ENCODE measurements around the gene GHITM. TPM values are rescaled to one million over a fixed set of nuclear protein-coding genes. Genes with fewer than 3 reads are reported as not detected.
"Not testable (repeated sequence)": the region's sequence is repeated elsewhere in the genome, so short reads cannot be mapped to it uniquely, and the experiment has no call there.

The GHITM gene
- total RNA-seq, 6 donors from 2014 or later, result 40.9 to 130 (median 113) TPM

DNA sequence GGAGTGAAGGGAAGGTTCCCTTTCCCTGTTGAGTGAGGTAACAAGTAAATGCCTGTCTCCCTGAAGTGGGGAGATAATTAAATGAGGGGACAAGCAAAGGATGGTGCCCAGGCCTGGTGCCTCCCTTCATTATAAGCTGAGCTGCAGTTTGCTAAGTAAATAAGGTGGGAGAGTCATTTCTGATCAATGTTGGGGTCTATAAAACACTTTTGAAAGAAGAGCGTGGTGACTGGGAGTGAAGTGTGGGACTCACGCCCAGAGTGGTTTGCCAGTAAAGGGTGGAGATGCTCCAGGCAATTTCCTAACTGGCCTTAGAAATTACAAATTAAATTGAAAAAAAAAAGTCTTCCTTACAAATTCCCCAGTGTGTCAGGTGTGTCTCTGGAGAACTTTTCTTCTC is 24.7 kb downstream of the GHITM start:
- H3K27ac ChIP-seq, result no peak overlapping the region
- H3K4me3 ChIP-seq, result no peak overlapping the region
- no peaks in the 10 kb centered on the region for H3K36me3 ChIP-seq
- H3K27me3 ChIP-seq, result no peaks in the 10 kb centered on the region
- TF ChIP-seq EP300 (IDR thresholded peaks at IDR 0.05) (no peak), POLR2AphosphoS5 (IDR thresholded peaks at IDR 0.05) (no peak), POLR2A (IDR thresholded peaks at IDR 0.05) (no peak)
- TF ChIP-seq, protein P1, sequence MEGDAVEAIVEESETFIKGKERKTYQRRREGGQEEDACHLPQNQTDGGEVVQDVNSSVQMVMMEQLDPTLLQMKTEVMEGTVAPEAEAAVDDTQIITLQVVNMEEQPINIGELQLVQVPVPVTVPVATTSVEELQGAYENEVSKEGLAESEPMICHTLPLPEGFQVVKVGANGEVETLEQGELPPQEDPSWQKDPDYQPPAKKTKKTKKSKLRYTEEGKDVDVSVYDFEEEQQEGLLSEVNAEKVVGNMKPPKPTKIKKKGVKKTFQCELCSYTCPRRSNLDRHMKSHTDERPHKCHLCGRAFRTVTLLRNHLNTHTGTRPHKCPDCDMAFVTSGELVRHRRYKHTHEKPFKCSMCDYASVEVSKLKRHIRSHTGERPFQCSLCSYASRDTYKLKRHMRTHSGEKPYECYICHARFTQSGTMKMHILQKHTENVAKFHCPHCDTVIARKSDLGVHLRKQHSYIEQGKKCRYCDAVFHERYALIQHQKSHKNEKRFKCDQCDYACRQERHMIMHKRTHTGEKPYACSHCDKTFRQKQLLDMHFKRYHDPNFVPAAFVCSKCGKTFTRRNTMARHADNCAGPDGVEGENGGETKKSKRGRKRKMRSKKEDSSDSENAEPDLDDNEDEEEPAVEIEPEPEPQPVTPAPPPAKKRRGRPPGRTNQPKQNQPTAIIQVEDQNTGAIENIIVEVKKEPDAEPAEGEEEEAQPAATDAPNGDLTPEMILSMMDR (IDR thresholded peaks at IDR 0.05), result no peak
- 51 to 62% methylated on average over 2 of the region's 2 CpGs for WGBS, 2 donors
- peaks cover 0 to under 1% (median 0%) of the 10 kb centered on the region in 4 donors for H3K4me1 ChIP-seq
- peaks cover 0 to 8% (median 0%) of the 10 kb centered on the region in 4 donors for H3K9me3 ChIP-seq
- ATAC-seq (ENCODE audit: low FRiP score in 2 of 2) (no peak), DNase-seq (no peak)

DNA sequence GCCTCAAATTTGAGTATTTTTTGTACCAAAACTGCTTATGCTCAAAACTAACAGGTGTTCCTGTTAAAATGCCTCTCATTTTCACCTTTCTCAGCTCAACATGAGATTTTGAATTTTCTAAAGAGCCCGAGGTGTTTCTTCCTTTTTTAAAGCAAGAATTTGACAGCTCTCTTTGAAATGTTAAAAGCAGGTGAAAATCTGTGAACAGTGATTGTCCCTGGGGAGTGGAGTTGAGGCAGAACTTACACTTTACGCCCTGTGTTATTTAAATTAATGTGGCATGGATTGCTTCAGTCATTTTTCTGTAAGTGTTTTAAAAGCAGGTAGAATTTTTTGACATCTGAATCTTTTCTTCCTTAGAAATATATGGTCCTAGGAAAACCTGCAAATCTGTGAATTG is 25.1 kb downstream of the GHITM start:
- no peaks in the 10 kb centered on the region for H3K36me3 ChIP-seq
- no peak for ATAC-seq (ENCODE audit: low FRiP score in 2 of 2)
- no peak overlapping the region for H3K27ac ChIP-seq
- H3K27me3 ChIP-seq, result no peaks in the 10 kb centered on the region
- H3K9me3 ChIP-seq, result peaks cover 0 to 8% (median 0%) of the 10 kb centered on the region in 4 donors
- no peaks in the 10 kb centered on the region for H3K4me1 ChIP-seq
- TF ChIP-seq POLR2A (IDR thresholded peaks at IDR 0.05) (no peak), POLR2AphosphoS5 (IDR thresholded peaks at IDR 0.05) (no peak), EP300 (IDR thresholded peaks at IDR 0.05) (no peak)
- TF ChIP-seq, protein P1 (IDR thresholded peaks at IDR 0.05), result no peak
- DNase-seq, result no peak
- 33 to 49% methylated on average over 2 of the region's 2 CpGs for WGBS, 2 donors
- no peak overlapping the region for H3K4me3 ChIP-seq

DNA sequence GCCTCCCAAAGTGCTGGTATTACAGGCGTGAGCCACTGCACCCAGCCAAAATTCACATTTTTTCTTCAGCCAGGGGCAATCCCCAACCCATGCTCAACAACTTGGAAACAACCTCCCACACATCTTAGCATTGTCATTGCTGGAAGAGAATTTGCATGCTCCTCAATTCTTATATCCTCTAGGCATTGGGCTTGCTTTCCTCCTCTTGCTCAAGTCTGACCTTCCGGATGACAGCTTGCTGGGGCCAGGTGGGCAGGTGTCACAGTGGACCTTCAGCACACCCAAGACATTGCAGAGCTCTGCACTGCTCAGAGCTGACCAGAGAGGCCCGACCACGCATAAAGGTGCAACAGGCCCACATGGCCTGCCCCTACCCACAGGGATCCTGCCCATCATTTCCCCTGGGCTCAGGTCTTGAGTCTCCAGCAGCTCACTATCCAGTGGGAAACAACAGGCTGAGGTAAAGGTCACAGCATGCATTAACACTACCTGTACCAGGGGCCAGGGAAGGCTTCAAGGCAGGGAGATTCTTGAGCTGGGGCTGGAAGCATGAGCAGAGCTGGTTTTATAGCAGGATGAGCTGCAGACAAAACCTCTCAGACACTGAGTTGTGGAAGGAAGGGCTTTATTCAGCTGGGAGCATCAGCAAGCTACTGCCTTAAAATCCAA is 27.4 kb downstream of the GHITM start:
- no peak overlapping the region for H3K4me3 ChIP-seq
- DNase-seq (no peak), ATAC-seq (ENCODE audit: low FRiP score in 2 of 2) (peak in 1 of 2 donors; percentile 40)
- H3K36me3 ChIP-seq, result no peaks in the 10 kb centered on the region
- WGBS, 2 donors, result 76 to 81% methylated on average over 2 to 4 of the region's 4 CpGs
- TF ChIP-seq, protein P1 (IDR thresholded peaks at IDR 0.05), result no peak
- TF ChIP-seq POLR2A (IDR thresholded peaks at IDR 0.05) (no peak), POLR2AphosphoS5 (IDR thresholded peaks at IDR 0.05) (no peak), EP300 (IDR thresholded peaks at IDR 0.05) (no peak)
- H3K9me3 ChIP-seq, result peaks cover 0 to 8% (median 0%) of the 10 kb centered on the region in 4 donors
- no peaks in the 10 kb centered on the region for H3K27me3 ChIP-seq
- no peaks in the 10 kb centered on the region for H3K4me1 ChIP-seq
- H3K27ac ChIP-seq, result no peak overlapping the region

DNA sequence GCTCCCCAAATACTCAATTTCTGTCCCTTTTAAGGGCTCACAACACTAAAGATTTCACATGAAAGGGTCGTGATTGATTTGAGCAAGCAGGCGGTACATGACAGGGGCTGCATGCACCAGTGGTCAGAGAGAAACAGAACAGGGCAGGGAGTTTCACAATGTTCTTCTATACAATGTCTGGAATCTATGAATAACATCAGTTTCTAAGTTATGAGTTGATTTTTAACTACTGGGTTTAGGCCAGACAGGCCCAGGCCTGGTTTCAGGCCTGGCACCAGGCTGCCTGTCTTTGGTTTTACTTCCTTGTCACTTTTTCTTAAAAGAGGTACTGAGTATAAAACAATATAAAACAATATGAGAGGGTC is 28.0 kb downstream of the GHITM start:
- H3K27ac ChIP-seq, H3K4me3 ChIP-seq: not testable (repeated sequence)
- 93 to 95% methylated on average over 2 of the region's 2 CpGs for whole genome bisulfite sequencing, 2 donors

DNA sequence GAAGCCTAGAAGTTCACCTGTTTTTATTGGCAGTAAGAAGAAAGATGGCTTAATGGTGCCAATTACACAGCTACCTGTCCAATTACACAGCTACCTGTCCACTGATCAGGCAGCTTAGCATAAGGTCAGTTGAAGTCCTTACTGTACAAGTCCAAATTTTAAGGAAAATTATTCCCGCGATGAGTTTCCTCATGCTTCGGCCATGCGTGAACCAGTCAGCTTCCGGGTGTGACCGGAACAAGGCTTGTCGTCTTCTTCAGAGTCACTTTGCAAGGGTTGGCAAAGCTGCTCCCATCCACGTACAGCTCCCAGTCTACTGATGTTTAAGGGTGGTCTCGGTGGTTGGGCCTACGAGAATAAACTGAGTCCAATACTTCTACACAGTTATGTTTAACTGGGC is 29.1 kb downstream of the GHITM start:
- DNase-seq; H3K4me1 ChIP-seq; H3K9me3 ChIP-seq; ATAC-seq (ENCODE audit: low FRiP score in 2 of 2); H3K36me3 ChIP-seq; H3K27me3 ChIP-seq; H3K27ac ChIP-seq; H3K4me3 ChIP-seq: not testable (repeated sequence)
- 95 to 97% methylated on average over 10 of the region's 10 CpGs for WGBS, 2 donors

More for the DNA sequence above, 28.0 kb downstream of the GHITM start:
- not testable (repeated sequence) for H3K9me3 ChIP-seq; DNase-seq; H3K27me3 ChIP-seq; H3K36me3 ChIP-seq; H3K4me1 ChIP-seq; ATAC-seq (ENCODE audit: low FRiP score in 2 of 2)

DNA sequence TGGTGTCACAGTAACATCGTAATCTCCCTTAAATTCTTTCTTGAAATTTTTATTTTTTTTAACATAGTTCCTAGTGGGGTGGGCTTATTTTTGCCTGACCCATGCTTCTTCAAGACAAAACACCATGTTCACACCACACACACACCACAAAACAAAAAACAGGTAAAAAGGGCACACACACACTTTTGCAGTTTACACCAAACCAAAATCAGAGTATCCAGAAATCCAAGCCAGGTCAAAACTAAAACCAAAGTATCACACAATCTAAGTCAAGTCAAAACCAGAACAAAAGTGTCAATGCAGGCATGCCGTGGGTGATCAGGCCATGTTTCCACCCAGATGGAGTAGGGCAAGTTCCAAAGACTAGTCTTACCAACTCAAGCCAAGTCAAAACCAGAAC is 31.9 kb downstream of the GHITM start:
- not testable (repeated sequence) for H3K4me1 ChIP-seq; ATAC-seq (ENCODE audit: low FRiP score in 2 of 2); H3K27ac ChIP-seq; H3K36me3 ChIP-seq; H3K4me3 ChIP-seq; DNase-seq; H3K27me3 ChIP-seq; H3K9me3 ChIP-seq
- 80 to 81% methylated on average over 2 of the region's 2 CpGs for WGBS, 2 donors

DNA sequence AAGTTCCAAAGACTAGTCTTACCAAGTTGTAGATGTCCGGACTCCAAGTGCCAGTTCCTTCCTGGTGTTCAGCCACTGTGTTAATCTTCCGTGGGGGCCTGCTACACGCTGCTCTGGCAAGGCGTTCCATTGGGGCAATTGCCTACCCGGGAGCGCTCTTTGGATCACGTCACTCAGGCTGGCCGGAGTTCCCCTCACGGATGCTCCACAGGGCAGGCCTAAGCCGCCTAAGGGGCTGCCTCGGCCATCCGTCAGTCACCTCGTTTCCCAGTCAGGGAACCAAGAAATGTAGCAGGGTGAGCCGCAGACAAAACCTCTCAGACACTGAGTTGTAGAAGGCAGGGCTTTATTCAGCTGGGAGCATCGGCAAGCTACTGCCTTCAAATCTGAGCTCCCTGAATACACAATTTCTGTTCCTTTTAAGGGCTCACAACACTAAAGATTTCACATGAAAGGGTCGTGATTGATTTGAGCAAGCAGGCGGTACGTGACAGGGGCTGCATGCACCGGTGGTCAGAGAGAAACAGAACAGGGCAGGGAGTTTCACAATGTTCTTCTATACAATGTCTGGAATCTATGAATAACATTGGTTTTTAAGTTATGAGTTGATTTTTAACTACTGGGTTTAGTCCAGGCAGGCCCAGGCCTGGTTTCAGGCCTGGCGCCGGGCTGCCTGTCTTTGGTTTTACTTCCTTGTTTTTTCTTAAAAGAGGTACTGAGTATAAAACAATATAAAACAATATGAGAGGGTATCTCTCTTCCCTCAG is 32.6 kb downstream of the GHITM start:
- H3K27ac ChIP-seq; ATAC-seq (ENCODE audit: low FRiP score in 2 of 2); H3K9me3 ChIP-seq; H3K36me3 ChIP-seq; H3K4me3 ChIP-seq; H3K4me1 ChIP-seq; DNase-seq; H3K27me3 ChIP-seq: not testable (repeated sequence)
- 87 to 93% methylated on average over 13 to 21 of the region's 21 CpGs for WGBS, 2 donors

All from upper lobe of left lung (tissue), 6 donors.